GM21381 (cell line): ENCODE results near the gene GPR139.

Experiments used
- ATAC-seq: cut with Tn5 transposase; IDR thresholded peaks from one replicate; pipeline ENCODE4 v1.9.1; 2021; ENCODE audit warnings: mild to moderate bottlenecking, moderate library complexity; ENCODE audit not compliant: unreplicated experiment

Gene GPR139

GRCh38 chr16:20073203-20074098, at the start of gene GPR139:
Gene GPR139, minus strand, starts transcription at chr16:20073890. Its CDS starts 274 bp downstream, at chr16:20073616.
- ATAC-seq = no peak

- ATAC-seq = no peak
Observed at GRCh38 chr16:20122011-20122410, 48.3 kb upstream of the GPR139 start.

- no peak for ATAC-seq
Observed at GRCh38 chr16:20114356-20114755, 40.7 kb upstream of the GPR139 start.

- ATAC-seq = no peak
Observed at GRCh38 chr16:20111143-20111542, 37.5 kb upstream of the GPR139 start.

DNA sequence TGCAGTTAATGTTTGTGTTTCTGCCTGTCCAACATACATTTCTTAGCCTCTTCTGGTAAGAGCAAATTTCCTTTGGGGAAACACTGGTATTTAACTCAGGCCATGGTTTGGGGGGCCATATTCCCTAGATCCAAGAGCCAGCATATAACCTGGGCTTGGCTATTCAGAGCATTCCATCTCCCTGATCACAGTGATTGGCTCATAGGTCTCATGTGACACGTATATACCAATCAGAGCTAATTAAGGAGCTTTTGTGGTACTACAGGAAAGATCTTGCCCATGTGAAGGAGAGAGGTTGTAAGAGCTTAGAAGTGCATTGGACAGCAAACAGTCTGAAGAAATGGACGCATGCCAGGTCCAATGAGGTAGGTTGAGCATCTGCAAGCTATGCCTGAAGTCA, 33.4 kb upstream of the GPR139 start:
- no peak for ATAC-seq

DNA sequence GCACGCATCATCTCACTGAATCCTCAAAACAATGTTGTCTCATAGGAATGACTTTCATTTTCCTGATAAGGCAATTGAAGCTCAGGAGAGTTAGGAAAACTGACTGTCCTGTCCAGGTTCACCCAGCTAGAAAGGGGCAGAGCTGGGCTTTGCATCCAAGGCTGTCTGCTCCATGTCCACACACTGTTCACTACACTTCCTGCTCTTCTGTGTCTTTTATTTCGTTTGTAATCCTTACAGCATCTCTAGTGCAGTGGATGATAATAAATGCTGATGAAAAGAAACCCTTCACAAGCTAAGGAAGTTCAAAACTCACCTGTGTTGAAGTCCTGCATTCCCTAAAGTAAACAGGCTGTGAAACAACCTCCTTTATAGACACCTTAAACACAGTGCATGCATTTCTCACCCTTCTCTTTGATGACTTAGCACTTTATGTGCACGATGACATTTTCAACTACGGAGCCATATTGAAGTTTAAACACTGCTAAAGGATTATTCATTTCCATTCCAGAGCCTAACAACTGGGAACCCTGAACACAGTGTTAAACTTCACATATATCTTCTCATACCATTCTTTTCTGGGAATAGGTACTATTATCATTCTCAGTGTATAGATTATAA, 31.0 kb upstream of the GPR139 start:
- ATAC-seq = no peak

DNA sequence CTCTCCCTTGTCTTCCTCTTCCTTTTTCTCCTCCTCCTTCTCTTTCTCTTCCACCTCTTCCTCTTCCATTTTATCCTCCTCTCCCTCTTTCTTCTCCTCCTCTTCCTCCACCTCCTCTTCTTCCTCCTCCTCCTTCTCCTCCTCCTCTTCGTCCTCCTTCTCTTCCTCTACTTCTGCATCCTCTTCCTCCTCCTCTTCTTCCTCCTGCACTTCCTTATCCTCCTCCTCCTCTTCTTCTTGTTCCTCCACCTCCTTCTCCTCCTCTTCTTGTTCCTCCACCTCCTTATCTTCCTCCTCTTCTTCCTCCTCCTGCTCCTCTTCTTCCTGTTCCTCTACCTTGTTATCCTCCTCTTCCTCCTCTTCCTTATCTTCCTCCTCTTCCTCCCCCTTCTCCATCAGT, 28.8 kb upstream of the GPR139 start:
- no peak for ATAC-seq

DNA sequence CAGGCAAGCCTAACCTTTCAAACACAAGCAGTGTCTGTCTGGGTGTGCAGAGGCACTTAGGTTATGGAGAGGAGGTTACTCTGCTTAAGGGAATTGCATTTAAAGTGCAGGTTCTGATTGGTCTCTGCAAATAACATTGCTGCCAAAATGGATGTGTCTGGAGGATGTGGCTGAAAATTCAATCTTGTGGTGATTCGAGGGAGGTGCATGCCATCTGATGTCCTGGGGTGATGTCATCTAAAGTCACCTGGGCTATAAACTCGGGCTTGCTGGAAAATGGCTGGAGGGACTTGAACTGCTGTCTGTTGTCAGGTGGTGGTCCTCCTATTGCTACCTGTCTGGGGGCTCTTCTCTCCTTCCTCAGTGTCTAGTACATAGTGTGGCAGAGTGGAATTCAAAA, 28.3 kb upstream of the GPR139 start:
- no peak for ATAC-seq

DNA sequence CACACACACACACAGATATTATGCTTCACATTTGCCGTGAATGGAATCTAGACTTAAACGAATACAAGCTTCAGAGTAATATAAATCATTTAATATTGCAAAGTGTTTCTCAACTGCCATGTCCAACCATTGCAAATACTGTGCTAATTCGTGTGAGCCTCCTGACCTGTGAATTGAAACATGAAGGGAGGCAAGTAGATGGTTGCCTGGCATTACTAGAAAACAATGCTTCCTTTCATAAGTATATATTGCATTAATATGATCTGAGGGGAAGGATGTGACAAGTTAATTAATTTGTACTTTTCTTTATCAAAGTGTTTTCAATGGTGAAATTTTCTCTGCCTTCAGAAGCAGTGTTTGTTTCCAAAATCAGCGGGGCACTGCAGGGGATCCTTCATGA, 25.7 kb upstream of the GPR139 start:
- no peak for ATAC-seq

DNA sequence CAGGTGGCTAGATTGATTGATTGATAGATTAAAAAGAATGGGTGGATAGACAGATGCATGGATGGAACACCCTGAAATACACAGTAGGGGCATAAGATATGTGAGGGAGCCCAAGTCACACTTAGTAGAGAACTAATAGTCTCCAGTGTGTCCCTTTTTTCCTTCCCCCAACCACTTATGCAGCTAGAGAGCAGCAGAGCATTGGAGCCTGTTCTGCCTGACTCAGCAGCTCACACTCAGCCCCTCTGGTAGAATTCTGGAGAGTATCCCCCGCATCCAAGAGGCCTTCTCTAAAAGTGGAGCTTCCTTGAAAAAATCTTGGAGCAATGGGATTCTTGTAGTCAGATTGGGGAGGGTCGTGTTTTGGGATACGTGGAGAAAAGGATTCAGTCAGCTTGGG, 20.5 kb upstream of the GPR139 start:
- ATAC-seq = no peak

DNA sequence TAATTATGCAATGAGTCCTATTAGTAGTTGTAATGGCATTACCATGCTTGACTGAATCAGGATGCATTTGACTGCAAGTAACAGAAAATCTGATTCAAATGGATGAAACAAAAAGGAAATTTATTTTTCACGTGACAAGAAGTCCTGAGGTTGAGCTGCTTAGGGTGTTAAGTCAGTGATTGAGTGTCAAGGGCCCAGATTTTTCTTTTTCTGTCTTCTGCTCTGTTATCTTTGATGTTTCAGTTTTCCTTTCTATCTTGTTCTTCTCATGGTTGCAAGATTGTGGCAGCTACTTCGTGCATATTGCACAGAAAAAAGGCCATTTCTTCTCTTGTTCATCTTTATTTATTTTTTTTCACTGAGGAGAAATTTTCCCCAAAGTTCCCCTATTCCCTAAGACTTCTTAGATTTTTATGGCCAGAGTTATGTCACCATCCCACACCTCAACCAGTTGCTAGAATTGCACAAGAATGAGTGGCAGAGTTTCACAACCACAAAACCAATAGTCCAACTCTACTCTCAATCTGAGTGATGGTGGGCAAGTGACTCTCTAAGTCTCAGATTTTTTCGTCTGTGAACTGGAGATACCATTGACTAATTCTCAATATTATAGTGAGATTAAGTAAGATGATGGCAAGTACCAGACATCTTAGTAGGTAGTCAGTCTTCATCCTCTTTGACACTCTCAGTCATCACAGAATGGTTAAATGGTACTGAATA, 15.7 kb upstream of the GPR139 start:
- no peak for ATAC-seq

- ATAC-seq = no peak
Observed at GRCh38 chr16:20084624-20085226, 11.0 kb upstream of the GPR139 start.

DNA sequence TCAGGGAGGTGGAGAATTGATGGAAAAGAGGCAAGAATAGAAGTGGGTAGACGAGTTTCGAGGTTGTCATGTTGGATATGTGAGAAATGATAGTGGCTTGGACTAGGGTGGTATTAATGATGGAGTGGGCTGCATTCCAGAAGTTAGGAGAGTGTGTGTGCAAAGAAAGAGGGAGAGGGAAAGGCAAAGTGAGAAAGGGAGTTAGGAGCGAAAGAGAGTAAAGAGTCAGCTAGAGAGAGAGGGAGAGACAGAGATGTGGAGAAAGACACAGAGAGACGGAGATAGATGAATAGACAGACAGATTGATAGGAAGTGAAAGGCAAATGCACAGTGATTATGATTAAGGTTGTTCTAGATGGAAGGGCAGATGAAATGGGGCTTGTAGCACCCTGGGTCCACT, 5.4 kb upstream of the GPR139 start:
- ATAC-seq = no peak

DNA sequence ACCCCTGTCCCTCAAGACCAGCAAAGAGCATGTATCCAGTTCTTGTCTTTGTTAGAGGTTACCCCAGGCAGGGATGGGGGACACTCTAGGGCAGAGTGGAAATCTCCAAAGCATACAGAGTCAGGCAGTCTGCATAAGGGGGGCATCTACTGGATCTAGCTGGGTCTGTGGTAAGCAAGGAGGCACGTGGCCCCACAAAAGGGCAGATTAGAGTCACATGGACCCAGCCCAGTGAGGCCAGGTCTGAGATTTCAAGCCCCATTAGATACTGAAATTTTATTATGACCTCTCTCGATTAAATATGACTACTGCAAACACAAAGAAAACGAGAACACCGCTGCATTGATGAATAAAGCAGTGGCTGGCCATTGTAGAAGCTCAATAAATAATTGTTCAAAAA, 1.6 kb upstream of the GPR139 start:
- no peak for ATAC-seq

GRCh38 chr16:20074099-20074991, 655 bp upstream of the GPR139 start:
- no peak for ATAC-seq

DNA sequence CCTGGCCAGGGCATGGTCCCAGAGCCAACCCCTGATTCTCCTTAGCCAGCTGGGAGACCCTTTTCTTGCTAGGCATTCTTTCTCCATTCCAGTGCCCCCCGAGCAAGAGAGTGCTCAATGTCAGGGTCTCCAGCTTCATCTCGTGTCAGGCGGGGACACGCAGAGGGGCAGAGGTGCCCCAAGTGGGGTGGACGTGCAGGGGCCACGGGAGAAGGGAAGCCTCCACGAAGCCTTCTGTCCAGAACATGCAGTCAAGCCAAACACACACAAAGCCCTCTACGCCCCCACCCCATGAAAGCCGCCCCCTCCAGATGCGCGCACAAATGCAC, 852 bp downstream of the GPR139 start:
- ATAC-seq = no peak

DNA sequence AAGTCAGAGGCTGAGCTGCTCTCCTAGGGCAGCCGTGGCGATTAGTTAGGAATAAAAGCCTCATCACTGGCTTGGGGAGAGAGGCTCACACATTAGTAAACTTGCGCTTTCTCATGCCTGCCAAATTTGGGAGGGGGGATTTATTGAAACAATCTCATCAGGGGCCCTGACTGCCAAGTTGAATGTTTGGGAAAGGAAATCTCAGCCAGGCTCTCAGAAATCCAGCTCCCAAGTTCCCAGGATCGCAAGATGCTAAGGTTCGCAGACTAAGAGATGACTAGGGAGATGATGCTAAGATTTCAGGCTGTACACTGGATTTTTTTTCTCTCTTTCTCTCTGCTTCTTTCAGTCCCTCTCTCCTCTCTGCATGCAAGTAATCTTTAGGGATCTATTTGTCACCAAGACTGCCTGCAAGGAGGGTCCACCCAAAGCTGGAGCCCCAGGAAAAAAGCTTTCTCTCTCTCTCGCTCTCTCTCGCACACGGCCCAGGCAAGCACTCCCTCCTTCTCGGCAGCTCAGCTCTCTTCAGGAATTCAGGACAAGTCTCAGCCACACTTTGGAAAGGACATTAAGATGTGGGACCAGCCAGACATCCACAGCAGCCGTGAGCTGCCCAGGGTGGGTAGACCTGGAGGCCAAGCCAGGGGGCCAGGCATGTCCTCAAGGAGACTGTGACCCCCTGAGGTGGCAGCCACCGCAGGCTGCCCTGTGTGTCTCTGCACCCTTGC, 1.4 kb downstream of the GPR139 start:
- ATAC-seq = no peak

DNA sequence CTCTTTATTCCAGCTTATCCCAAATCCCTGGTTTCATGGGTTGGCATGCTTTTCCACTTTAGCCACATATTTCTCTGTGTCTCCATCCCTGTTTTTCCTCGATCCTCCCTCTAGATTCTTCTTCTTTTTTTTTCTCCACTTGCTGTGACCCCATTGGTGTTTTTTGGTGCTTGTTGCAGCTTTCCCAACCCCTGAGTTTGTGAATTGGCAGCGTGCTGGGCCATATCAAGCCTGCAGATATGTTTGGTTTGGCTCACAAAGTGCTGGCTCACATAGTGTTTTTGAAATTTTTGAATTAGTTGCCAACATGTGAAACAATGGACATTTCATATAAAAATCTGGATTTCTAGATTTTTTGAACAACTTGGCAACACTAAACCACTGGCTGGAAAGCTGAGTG, 8.8 kb downstream of the GPR139 start:
- ATAC-seq = no peak

GRCh38 chr16:20064520-20064919, 9.2 kb downstream of the GPR139 start:
- no peak for ATAC-seq

GRCh38 chr16:20061132-20061531, 12.6 kb downstream of the GPR139 start:
- no peak for ATAC-seq
